Caco-2 (cell line): ENCODE data around the gene CLIC3. TPM values are rescaled to one million over a fixed set of nuclear protein-coding genes. Genes with fewer than 3 reads are reported as not detected.

ENCODE experiments used
- BruUV-seq: library from RNA; stranded (reverse); fragments of 400-500 nt; replicated peaks from 2 replicates; lab custom pipeline; 2021; lab: Mats Ljungman, UMichigan
- CTCF ChIA-PET: fragments of 300-600 bp; sonication (Branson Sonifier 250); formaldehyde crosslinking; loops from one replicate; lab custom pipeline; 2022; ENCODE audit warnings: antibody characterized with exemption; lab: Charles Lee
- POLR2A ChIA-PET: fragments of 300-600 bp; sonication (Branson Sonifier 250); formaldehyde crosslinking; loops from one replicate; lab custom pipeline; 2022; ENCODE audit warnings: antibody characterized with exemption; lab: Charles Lee
- DNase-seq, 2 experiments: peaks; one replicate each; pipeline versions ENCODE4 v3.0.0 to v3.0.0-alpha.2; 2020 to 2022
- H3K27me3 ChIP-seq: replicated peaks from 2 replicates; pipeline ENCODE4 v1.6.0; 2011; ENCODE audit warnings: low read length; ENCODE audit not compliant: control insufficient read depth, insufficient read depth
- H3K36me3 ChIP-seq: 2 replicates; pipeline ENCODE4 v1.5.1; 2011; ENCODE audit warnings: low read length; ENCODE audit not compliant: control insufficient read depth, insufficient read depth
- H3K4me1 ChIP-seq: fragments of 250-450 bp; sonication (Bioruptor Pico); 2 replicates; pipeline ENCODE4 v1.5.1; 2020; ENCODE audit warnings: mild to moderate bottlenecking
- H3K4me3 ChIP-seq: 2 replicates; pipeline ENCODE4 v1.5.1; 2011; ENCODE audit warnings: low read depth, mild to moderate bottlenecking, control low read depth, low read length
- H3K9me3 ChIP-seq: fragments of 250-450 bp; sonication (Bioruptor Pico); 2 replicates; pipeline ENCODE4 v1.5.1; 2020; ENCODE audit warnings: mild to moderate bottlenecking, moderate library complexity
- H3K27ac Mint-ChIP-seq: one replicate; pipeline ENCODE4 v1.8.0; 2022; ENCODE audit warnings: mixed read lengths; ENCODE audit not compliant: unreplicated experiment
- H3K27me3 Mint-ChIP-seq: one replicate; pipeline ENCODE4 v1.8.0; 2022; ENCODE audit warnings: mixed read lengths; ENCODE audit not compliant: insufficient read depth, unreplicated experiment
- H3K36me3 Mint-ChIP-seq: one replicate; pipeline ENCODE4 v1.8.0; 2022; ENCODE audit warnings: mild to moderate bottlenecking, mixed read lengths; ENCODE audit not compliant: insufficient read depth, unreplicated experiment
- H3K4me1 Mint-ChIP-seq: one replicate; pipeline ENCODE4 v1.8.0; 2022; ENCODE audit warnings: low read depth, mixed read lengths; ENCODE audit not compliant: unreplicated experiment
- H3K4me3 Mint-ChIP-seq: one replicate; pipeline ENCODE4 v1.8.0; 2022; ENCODE audit warnings: mild to moderate bottlenecking, moderate library complexity, mixed read lengths; ENCODE audit not compliant: unreplicated experiment
- H3K9me3 Mint-ChIP-seq: one replicate; pipeline ENCODE4 v1.8.0; 2022; ENCODE audit warnings: mixed read lengths; ENCODE audit not compliant: unreplicated experiment
- intact Hi-C: fragments of 100-400 bp; cut with micrococcal nuclease; formaldehyde crosslinking; loops from one replicate; pipeline ENCODE4 v1.10.0; 2022; ENCODE audit not compliant: unreplicated experiment
- total RNA-seq: library from RNA; stranded (reverse); gene quantifications from 2 replicates; pipeline ENCODE4 v1.2.3, GENCODE V29; 2022
- TF ChIP-seq, protein P1 (sequence below), 2 experiments: fragments of 200-600 bp in 1 of 2; IDR thresholded peaks; 1 replicate in 1 of 2; 2 replicates in 1 of 2; pipeline versions ENCODE4 v1.5.1 to v1.8.0; 2011 to 2022; ENCODE audit warnings: antibody characterized with exemption in 1 of 2, control low read depth in 1 of 2, inconsistent platforms in 1 of 2, low read depth in 1 of 2, low read length in 1 of 2, mild to moderate bottlenecking in 1 of 2, moderate library complexity in 1 of 2; ENCODE audit not compliant: insufficient read depth in 1 of 2, severe bottlenecking in 1 of 2, unreplicated experiment in 1 of 2

CLIC3 gene
- total RNA-seq, 1 experiment from 2014 or later = 4.7 TPM

DNA sequence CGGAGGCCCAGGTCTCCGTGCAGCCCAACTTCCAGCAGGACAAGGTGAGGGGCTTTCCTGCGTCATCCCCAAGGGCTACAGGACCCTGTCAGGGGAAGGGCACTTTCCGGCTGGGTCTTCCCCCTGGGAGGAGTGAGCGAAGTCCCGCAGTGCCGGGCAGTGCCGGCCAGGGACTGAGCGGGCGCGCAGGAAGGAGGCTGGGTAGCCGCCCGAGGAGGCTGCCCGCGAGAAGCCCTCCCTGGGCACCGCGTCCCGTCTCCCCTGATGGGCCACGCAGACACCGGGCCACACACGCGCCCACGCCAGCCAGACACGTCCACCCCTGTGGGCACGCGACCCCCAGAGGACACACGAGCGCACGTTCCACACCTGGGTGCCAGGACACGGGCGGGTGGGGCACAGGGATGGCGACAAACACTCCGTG lies 18.7 kb downstream of the CLIC3 start:
- CTCF ChIA-PET = interaction anchor here (0.6 kb wide), 1 partner anchor 18 kb away, joined by 7 read pairs; no protein-coding TSS in a partner anchor
- DNase-seq = no peak
- no peak overlapping the region for H3K4me3 ChIP-seq
- POLR2A ChIA-PET = no interaction called here
- intact Hi-C loops = no loop called here
- TF ChIP-seq, protein P1, sequence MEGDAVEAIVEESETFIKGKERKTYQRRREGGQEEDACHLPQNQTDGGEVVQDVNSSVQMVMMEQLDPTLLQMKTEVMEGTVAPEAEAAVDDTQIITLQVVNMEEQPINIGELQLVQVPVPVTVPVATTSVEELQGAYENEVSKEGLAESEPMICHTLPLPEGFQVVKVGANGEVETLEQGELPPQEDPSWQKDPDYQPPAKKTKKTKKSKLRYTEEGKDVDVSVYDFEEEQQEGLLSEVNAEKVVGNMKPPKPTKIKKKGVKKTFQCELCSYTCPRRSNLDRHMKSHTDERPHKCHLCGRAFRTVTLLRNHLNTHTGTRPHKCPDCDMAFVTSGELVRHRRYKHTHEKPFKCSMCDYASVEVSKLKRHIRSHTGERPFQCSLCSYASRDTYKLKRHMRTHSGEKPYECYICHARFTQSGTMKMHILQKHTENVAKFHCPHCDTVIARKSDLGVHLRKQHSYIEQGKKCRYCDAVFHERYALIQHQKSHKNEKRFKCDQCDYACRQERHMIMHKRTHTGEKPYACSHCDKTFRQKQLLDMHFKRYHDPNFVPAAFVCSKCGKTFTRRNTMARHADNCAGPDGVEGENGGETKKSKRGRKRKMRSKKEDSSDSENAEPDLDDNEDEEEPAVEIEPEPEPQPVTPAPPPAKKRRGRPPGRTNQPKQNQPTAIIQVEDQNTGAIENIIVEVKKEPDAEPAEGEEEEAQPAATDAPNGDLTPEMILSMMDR (IDR thresholded peaks at IDR 0.05; ENCODE audit: insufficient read depth in 1 of 2, low read depth in 1 of 2, low read length in 1 of 2, severe bottlenecking in 1 of 2, unreplicated experiment in 1 of 2) = no peak
- no peaks in the 10 kb centered on the region for H3K36me3 Mint-ChIP-seq
- H3K4me1 Mint-ChIP-seq = no peaks in the 10 kb centered on the region
- no peaks in the 10 kb centered on the region for H3K27me3 ChIP-seq
- no peaks in the 10 kb centered on the region for H3K9me3 ChIP-seq
- H3K9me3 Mint-ChIP-seq = no peaks in the 10 kb centered on the region
- H3K36me3 ChIP-seq = no peaks in the 10 kb centered on the region
- no peak overlapping the region for H3K4me3 Mint-ChIP-seq
- H3K4me1 ChIP-seq = no peaks in the 10 kb centered on the region
- no peaks in the 10 kb centered on the region for H3K27me3 Mint-ChIP-seq
- BruUV-seq = no TSS peak
- no peak overlapping the region for H3K27ac Mint-ChIP-seq

DNA sequence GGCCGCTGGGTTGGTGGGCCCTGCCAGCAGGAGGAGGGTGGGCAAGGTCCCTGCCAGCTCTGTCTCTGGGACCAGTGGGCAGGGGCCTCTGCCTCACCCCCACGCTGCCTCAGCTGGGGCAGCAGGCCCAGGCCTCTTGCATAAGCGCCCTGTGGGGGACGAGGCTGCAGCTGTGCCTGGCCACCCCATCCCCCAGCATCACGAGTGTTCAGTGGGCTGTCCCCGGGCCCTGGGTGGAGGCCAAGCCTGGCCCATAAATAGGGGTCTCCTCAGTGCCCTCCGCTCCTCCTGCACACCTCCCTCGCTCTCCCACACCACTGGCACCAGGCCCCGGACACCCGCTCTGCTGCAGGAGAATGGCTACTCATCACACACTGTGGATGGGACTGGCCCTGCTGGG lies 19.1 kb downstream of the CLIC3 start, which contains the start of gene PTGDS:
Gene PTGDS (plus strand): TSS at position 282 of the 400 bp plus-strand sequence. CDS start 75 bp downstream, at position 357.
- H3K9me3 ChIP-seq = no peaks in the 10 kb centered on the region
- no peak within 1 kb of the TSS for H3K4me3 Mint-ChIP-seq
- no peaks in the 10 kb centered on the region for H3K27me3 ChIP-seq
- H3K4me3 ChIP-seq = no peak within 1 kb of the TSS
- no peak within 1 kb of the TSS for H3K27ac Mint-ChIP-seq
- no peaks in the 10 kb centered on the region for H3K4me1 ChIP-seq
- TF ChIP-seq, protein P1 (IDR thresholded peaks at IDR 0.05; ENCODE audit: insufficient read depth in 1 of 2, low read depth in 1 of 2, low read length in 1 of 2, severe bottlenecking in 1 of 2, unreplicated experiment in 1 of 2) = no peak
- CTCF ChIA-PET = interaction anchor here (1.0 kb wide), 1 partner anchor 58 kb away, joined by 3 read pairs; no protein-coding TSS in a partner anchor
- no peaks in the 10 kb centered on the region for H3K27me3 Mint-ChIP-seq
- intact Hi-C loops = no loop called here
- no peaks in the 10 kb centered on the region for H3K4me1 Mint-ChIP-seq
- POLR2A ChIA-PET = no interaction called here
- no peaks in the 10 kb centered on the region for H3K36me3 Mint-ChIP-seq
- BruUV-seq = no TSS peak
- no peaks in the 10 kb centered on the region for H3K9me3 Mint-ChIP-seq
- H3K36me3 ChIP-seq = no peaks in the 10 kb centered on the region
- no peak for DNase-seq

DNA sequence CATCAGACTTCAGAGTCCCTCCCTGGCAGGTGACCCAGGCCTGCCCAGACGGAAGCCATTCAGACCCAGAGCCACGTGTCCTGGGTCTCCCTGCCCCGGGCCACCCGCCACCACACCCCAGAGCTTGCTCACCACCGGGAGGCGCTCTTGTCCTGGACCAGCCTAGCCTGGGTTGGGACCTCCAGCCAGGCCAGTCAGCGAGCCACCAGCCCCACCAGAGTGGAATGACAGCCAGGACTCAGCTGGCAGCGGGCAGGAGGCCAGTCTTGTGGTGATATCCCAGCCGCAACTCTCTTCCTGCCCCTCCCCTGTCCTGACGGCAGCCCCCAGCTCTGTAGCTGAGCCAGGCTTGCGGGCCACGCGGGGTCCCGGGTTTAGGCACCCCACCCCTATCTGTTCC lies 20.7 kb downstream of the CLIC3 start:
- POLR2A ChIA-PET = interaction anchor here (0.8 kb wide), 1 partner anchor 16 kb away, joined by 4 read pairs; the partner anchor contains the start of gene PAXX
- Mint-ChIP-seq H3K9me3 (no peaks in the 10 kb centered on the region), H3K4me1 (no peaks in the 10 kb centered on the region), H3K27ac (no peak overlapping the region), H3K27me3 (no peaks in the 10 kb centered on the region), H3K4me3 (no peak overlapping the region), H3K36me3 (no peaks in the 10 kb centered on the region)
- Histone ChIP-seq H3K27me3 (no peaks in the 10 kb centered on the region), H3K36me3 (no peaks in the 10 kb centered on the region), H3K4me3 (no peak overlapping the region), H3K4me1 (no peaks in the 10 kb centered on the region), H3K9me3 (no peaks in the 10 kb centered on the region)
- BruUV-seq = no TSS peak
- no peak for DNase-seq
- CTCF ChIA-PET = no interaction called here
- TF ChIP-seq, protein P1 (IDR thresholded peaks at IDR 0.05; ENCODE audit: insufficient read depth in 1 of 2, low read depth in 1 of 2, low read length in 1 of 2, severe bottlenecking in 1 of 2, unreplicated experiment in 1 of 2) = no peak
- intact Hi-C loops = no loop called here
